HL-60 (cell line): ENCODE data around the gene CATSPER4.

Experiments
- DNase-seq, 2 experiments: peaks; one replicate each; pipeline ENCODE4 v3.0.0-alpha.2; 2010 to 2020; ENCODE audit warnings: low read depth in 1 of 2, low spot score in 1 of 2
- H3K27ac ChIP-seq: fragments of 250-450 bp; sonication (Bioruptor Pico); replicated peaks from 2 replicates; pipeline ENCODE4 v1.5.1; 2020; ENCODE audit warnings: mild to moderate bottlenecking, moderate library complexity
- H3K27me3 ChIP-seq: fragments of 250-450 bp; sonication (Bioruptor Pico); 2 replicates; pipeline ENCODE4 v1.5.1; 2021; ENCODE audit warnings: mild to moderate bottlenecking, moderate library complexity; ENCODE audit not compliant: insufficient read depth, poor library complexity, severe bottlenecking
- H3K4me3 ChIP-seq: replicated peaks from 2 replicates; pipeline ENCODE4 v1.5.1; 2011; ENCODE audit warnings: mild to moderate bottlenecking, control low read depth, low read length; ENCODE audit not compliant: insufficient read depth
- CTCF ChIP-seq: IDR thresholded peaks from one replicate; pipeline ENCODE4 v1.5.1; 2011; ENCODE audit warnings: low read length, control low read depth, inconsistent platforms; ENCODE audit not compliant: insufficient read depth
- GABPA ChIP-seq: IDR thresholded peaks from 2 replicates; pipeline ENCODE4 v1.6.1; 2012; ENCODE audit warnings: low read depth
- POLR2AphosphoS5 ChIP-seq: IDR thresholded peaks from 2 replicates; pipeline ENCODE4 v1.6.1; 2012; ENCODE audit warnings: low read depth
- REST ChIP-seq: IDR thresholded peaks from 2 replicates; pipeline ENCODE4 v1.6.1; 2012; ENCODE audit warnings: low read depth; ENCODE audit not compliant: insufficient replicate concordance
- SPI1 ChIP-seq: IDR thresholded peaks from 2 replicates; pipeline ENCODE4 v1.6.1; 2012; ENCODE audit warnings: low read depth, mild to moderate bottlenecking, borderline replicate concordance

Gene CATSPER4

GRCh38 chr1:26197813-26198212 lies 7.4 kb downstream of the CATSPER4 start:
- H3K27ac ChIP-seq, result no peak overlapping the region
- no peak for TF ChIP-seq CTCF
- no peak for TF ChIP-seq GABPA
- TF ChIP-seq POLR2AphosphoS5, result no peak
- no peak for TF ChIP-seq SPI1
- TF ChIP-seq REST, result no peak
- no peaks in the 10 kb centered on the region for H3K27me3 ChIP-seq
- DNase-seq, result no peak
- no peak overlapping the region for H3K4me3 ChIP-seq

GRCh38 chr1:26200413-26200812 lies 10.0 kb downstream of the CATSPER4 start:
- no peak for DNase-seq
- H3K4me3 ChIP-seq, result no peak overlapping the region
- no peak overlapping the region for H3K27ac ChIP-seq
- no peak for TF ChIP-seq REST
- no peaks in the 10 kb centered on the region for H3K27me3 ChIP-seq

GRCh38 chr1:26203642-26204318 lies 13.4 kb downstream of the CATSPER4 start:
- Histone ChIP-seq H3K4me3 (no peak overlapping the region), H3K27me3 (no peaks in the 10 kb centered on the region), H3K27ac (no peak overlapping the region)
- DNase-seq, result no peak
- no peak for TF ChIP-seq REST
- TF ChIP-seq GABPA, result no peak
- TF ChIP-seq POLR2AphosphoS5, result no peak
- no peak for TF ChIP-seq SPI1
- no peak for TF ChIP-seq CTCF
